ENCODE results near the gene HEY2. TPM values are rescaled to one million over a fixed set of nuclear protein-coding genes. Genes with fewer than 3 reads are reported as not detected.

The HEY2 gene
- total RNA-seq, 4 donors from 2014 or later = 1.5 to 7.3 (median 4.3) TPM

DNA sequence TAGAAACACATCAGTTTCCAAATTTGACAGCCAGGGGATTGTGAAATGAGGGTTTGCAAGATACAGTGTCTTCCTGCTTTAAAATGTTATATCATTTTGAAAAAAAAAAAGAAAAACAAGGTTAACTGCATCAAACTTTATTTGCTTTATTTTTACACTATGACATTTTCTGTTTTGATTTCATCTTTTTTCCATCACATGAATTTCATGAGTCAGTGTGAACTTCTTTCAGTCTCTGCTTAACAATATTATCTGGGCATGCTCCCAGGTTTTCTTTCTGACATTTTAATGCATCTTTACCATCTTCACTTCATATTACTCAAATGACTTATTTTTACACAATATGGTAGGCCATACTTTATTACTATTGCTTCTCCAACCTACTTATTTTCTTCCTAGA, 43.2 kb downstream of the HEY2 start:
- Histone ChIP-seq H3K36me3 (peaks cover 0 to 10% (median 0%) of the 10 kb centered on the region in 3 donors), H3K27ac (peak overlapping the region; percentile 10 to 99 (median 97)), H3K27me3 (no peaks in the 10 kb centered on the region), H3K4me3 (peak overlapping the region in 1 of 4 donors; percentile 19), H3K9me3 (no peaks in the 10 kb centered on the region), H3K4me1 (peaks cover 0 to 73% (median 40%) of the 10 kb centered on the region in 4 donors)
- TF ChIP-seq POLR2A (IDR thresholded peaks at IDR 0.05) (no peak), EP300 (IDR thresholded peaks at IDR 0.05) (no peak)
- DNase-seq (ENCODE audit: low spot score in 2 of 2) = no peak

DNA sequence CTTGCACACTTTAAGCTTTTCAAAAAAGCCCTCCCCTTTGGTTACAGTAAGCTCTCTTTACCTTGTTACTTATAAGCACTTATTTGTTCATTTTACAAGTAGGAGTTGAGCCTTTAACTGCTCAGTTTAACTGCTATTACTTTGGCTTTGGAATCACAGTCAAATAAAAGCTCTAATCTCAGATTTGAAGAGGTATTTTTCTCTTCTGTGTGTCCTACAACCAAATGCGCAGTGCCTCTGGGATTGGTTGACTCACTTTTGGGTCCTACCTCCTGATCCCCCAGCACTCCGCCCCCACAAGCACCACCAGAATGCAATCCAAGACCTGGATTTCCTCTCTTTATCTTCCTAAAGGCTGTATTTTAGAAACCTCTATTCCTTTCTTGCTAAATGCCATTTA, 43.8 kb downstream of the HEY2 start:
- Histone ChIP-seq H3K27ac (peak overlapping the region in 3 of 4 donors; percentile 34 to 99 (median 96)), H3K9me3 (no peaks in the 10 kb centered on the region), H3K4me3 (peak overlapping the region in 1 of 4 donors; percentile 21), H3K4me1 (peaks cover 0 to 69% (median 40%) of the 10 kb centered on the region in 4 donors), H3K27me3 (no peaks in the 10 kb centered on the region), H3K36me3 (peaks cover 0 to 10% (median 0%) of the 10 kb centered on the region in 3 donors)
- DNase-seq (ENCODE audit: low spot score in 2 of 2) = no peak
- 61 to 74% methylated on average over 2 of the region's 2 CpGs for WGBS, 2 donors
- TF ChIP-seq POLR2A (IDR thresholded peaks at IDR 0.05) (no peak), EP300 (IDR thresholded peaks at IDR 0.05) (no peak)
- TF ChIP-seq, protein P1, sequence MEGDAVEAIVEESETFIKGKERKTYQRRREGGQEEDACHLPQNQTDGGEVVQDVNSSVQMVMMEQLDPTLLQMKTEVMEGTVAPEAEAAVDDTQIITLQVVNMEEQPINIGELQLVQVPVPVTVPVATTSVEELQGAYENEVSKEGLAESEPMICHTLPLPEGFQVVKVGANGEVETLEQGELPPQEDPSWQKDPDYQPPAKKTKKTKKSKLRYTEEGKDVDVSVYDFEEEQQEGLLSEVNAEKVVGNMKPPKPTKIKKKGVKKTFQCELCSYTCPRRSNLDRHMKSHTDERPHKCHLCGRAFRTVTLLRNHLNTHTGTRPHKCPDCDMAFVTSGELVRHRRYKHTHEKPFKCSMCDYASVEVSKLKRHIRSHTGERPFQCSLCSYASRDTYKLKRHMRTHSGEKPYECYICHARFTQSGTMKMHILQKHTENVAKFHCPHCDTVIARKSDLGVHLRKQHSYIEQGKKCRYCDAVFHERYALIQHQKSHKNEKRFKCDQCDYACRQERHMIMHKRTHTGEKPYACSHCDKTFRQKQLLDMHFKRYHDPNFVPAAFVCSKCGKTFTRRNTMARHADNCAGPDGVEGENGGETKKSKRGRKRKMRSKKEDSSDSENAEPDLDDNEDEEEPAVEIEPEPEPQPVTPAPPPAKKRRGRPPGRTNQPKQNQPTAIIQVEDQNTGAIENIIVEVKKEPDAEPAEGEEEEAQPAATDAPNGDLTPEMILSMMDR (IDR thresholded peaks at IDR 0.05) = no peak

- Histone ChIP-seq H3K27ac (peak overlapping the region in 3 of 4 donors; percentile 34 to 99 (median 96)), H3K4me3 (peak overlapping the region in 1 of 4 donors; percentile 21), H3K36me3 (peaks cover 0 to 11% (median 0%) of the 10 kb centered on the region in 3 donors), H3K27me3 (no peaks in the 10 kb centered on the region), H3K9me3 (no peaks in the 10 kb centered on the region), H3K4me1 (peaks cover 0 to 65% (median 40%) of the 10 kb centered on the region in 4 donors)
- no peak for DNase-seq (ENCODE audit: low spot score in 2 of 2)
- TF ChIP-seq POLR2A (IDR thresholded peaks at IDR 0.05) (no peak), EP300 (IDR thresholded peaks at IDR 0.05) (no peak)
- TF ChIP-seq, protein P1 (IDR thresholded peaks at IDR 0.05) = no peak
- 45 to 47% methylated on average over 3 of the region's 3 CpGs for WGBS, 2 donors
These were observed 44.4 kb downstream of the HEY2 start for GRCh38 chr6:125793863-125794262.

DNA sequence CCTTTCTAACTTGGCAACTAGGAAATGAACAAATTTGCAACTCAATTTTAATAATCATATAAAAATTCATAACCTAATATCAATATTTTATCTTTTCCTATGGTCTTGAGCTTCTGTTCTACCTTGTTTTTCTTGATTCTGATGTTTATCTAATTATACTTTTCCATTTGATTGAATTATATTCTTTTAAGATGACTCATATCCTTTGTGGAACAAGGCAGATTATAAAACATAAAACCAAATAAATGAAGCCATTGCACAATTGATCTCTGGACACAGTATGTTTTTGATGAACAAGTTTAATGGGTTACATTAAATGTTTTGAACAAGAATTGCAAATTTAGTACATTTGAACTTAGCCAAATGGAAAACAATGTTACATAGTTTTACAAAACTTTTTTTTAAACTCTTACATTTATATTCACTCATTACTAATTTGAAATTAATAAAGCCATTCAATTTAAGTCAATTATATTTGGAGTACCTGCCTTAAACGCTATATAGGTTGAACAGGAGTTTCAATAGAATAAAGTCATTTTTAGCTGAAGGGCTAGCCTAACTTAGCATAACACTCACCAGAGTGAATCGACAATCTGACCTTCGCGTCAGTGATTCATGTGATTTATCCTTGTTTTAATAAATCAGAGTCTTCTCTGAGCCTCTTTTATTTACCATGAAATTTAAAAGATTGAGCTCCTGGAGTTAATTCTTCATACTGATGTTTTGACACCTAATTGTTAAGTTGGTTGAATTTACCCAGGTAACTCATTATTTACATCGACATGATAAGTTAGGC, 45.1 kb downstream of the HEY2 start:
- 95 to 97% methylated on average over 5 of the region's 5 CpGs for WGBS, 2 donors
- peak overlapping the region in 1 of 4 donors; percentile 21 for H3K4me3 ChIP-seq
- TF ChIP-seq POLR2A (IDR thresholded peaks at IDR 0.05) = no peak
- TF ChIP-seq, protein P1 (IDR thresholded peaks at IDR 0.05) = no peak
- TF ChIP-seq EP300 (IDR thresholded peaks at IDR 0.05) = no peak
- H3K27me3 ChIP-seq = no peaks in the 10 kb centered on the region
- peaks cover 0 to 14% (median 0%) of the 10 kb centered on the region in 3 donors for H3K36me3 ChIP-seq
- peaks cover 0 to 65% (median 40%) of the 10 kb centered on the region in 4 donors for H3K4me1 ChIP-seq
- H3K27ac ChIP-seq = peak overlapping the region in 3 of 4 donors; percentile 34 to 99 (median 96)
- no peak for DNase-seq (ENCODE audit: low spot score in 2 of 2)
- H3K9me3 ChIP-seq = no peaks in the 10 kb centered on the region

DNA sequence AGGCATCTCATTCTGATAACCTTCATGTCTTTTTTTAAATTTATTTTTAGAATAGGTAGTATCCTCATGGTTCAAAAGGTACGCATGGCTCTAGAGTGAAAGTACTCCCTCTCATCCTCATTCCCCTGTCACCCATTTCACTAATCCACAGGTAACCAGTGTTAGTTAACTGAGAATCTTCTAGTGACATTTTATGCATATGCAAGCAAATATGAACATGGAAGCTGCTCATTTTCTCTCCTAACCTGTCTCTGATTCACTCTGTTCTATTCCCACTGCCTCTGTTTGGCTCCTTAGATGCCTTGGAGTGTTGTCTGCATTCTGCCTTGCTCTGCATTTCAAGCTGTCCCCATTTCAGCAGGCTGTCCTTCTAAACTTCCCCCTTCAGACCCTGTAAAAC, 45.9 kb downstream of the HEY2 start:
- TF ChIP-seq, protein P1 (IDR thresholded peaks at IDR 0.05) = no peak
- TF ChIP-seq EP300 (IDR thresholded peaks at IDR 0.05) (no peak), POLR2A (IDR thresholded peaks at IDR 0.05) (no peak)
- Histone ChIP-seq H3K4me1 (peaks cover 0 to 67% (median 35%) of the 10 kb centered on the region in 4 donors), H3K27me3 (no peaks in the 10 kb centered on the region), H3K4me3 (no peak overlapping the region), H3K36me3 (peaks cover 0 to 14% (median 0%) of the 10 kb centered on the region in 3 donors), H3K27ac (peak overlapping the region in 2 of 4 donors; percentile 96 to 99), H3K9me3 (no peaks in the 10 kb centered on the region)
- no peak for DNase-seq (ENCODE audit: low spot score in 2 of 2)
- 95 to 100% methylated on average over 1 of the region's 1 CpG for WGBS, 2 donors
